Esophagus squamous epithelium (tissue), 4 donors: Measurements from ENCODE around the gene CCDC38.

ENCODE experiments used
- POLR2A ChIP-seq, 4 donors: fragments of 450-650 bp; IDR thresholded peaks; one replicate each; pipeline ENCODE4 v1.6.1; 2017; ENCODE audit warnings: antibody characterized with exemption in 4 of 4, mild to moderate bottlenecking in 4 of 4, moderate library complexity in 3 of 4
- TF ChIP-seq, protein P1 (sequence below), 6 experiments: fragments of 450-650 bp in 4 of 6; fragments of 200-600 bp in 2 of 6; sonication (generic) in 2 of 6; IDR thresholded peaks; one replicate each; pipeline ENCODE4 v1.5.1; 2016 to 2019; ENCODE audit warnings: antibody characterized with exemption in 6 of 6, mild to moderate bottlenecking in 4 of 6, moderate library complexity in 4 of 6

DNA sequence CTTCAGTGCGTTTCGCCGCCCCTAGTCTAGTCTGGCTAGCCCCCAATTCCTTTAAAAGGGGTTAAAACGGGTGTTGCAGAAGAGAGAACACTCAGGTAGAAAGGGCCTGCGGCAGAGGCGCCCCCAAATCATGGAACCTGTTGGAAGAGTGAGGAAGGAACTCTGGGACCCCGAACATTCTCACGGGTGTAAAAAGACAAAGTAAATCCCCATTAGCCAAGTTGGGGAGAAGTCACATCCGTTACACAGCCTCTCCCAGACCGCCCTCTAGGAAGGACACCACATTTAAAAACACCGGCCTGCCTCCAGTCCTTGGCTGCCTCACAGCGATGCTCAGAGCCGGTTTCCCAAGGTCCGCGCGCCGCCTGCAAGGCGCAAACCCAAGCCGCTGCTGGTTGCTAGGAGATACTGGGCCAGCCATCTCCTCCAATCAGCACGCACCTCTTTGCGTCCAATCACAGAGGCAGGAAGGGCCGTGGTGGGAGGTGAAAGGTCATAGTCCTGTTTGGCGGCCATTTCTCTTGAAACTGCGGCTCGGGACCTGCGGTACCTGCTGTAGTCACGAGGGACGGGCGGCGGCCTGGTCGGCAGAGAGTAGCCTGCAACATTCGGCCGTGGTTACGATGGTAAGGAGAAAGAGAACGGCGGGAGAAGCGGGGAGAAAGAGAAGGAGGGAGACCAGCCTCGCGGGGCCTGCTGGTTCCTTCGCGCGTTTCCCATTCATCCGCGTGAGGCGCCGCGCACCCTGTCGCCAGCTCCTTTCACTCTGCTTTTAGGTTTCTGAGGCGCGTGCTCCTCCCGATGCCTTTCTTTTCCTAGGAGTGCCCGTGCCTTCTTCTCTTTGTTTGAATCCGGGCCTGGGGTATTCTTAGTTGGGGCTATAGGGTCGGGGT lies 83.7 kb downstream of the CCDC38 start, which contains the start of gene SNRPF:
- TF ChIP-seq, protein P1, sequence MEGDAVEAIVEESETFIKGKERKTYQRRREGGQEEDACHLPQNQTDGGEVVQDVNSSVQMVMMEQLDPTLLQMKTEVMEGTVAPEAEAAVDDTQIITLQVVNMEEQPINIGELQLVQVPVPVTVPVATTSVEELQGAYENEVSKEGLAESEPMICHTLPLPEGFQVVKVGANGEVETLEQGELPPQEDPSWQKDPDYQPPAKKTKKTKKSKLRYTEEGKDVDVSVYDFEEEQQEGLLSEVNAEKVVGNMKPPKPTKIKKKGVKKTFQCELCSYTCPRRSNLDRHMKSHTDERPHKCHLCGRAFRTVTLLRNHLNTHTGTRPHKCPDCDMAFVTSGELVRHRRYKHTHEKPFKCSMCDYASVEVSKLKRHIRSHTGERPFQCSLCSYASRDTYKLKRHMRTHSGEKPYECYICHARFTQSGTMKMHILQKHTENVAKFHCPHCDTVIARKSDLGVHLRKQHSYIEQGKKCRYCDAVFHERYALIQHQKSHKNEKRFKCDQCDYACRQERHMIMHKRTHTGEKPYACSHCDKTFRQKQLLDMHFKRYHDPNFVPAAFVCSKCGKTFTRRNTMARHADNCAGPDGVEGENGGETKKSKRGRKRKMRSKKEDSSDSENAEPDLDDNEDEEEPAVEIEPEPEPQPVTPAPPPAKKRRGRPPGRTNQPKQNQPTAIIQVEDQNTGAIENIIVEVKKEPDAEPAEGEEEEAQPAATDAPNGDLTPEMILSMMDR (IDR thresholded peaks at IDR 0.05) = peak in 3 of 6 experiments; percentile 5 to 34 (median 18)
- peak in 2 of 4 donors; percentile 26 to 33 for TF ChIP-seq POLR2A (IDR thresholded peaks at IDR 0.05)
